Rectal smooth muscle tissue (tissue), 1 donor: Measurements from ENCODE around the gene CSTPP1.
"Not testable (repeated sequence)": the region's sequence is repeated elsewhere in the genome, so short reads cannot be mapped to it uniquely, and the experiment has no call there.

Experiments
- H3K27ac ChIP-seq: one replicate; pipeline ENCODE4 v1.7.0; 2013; ENCODE audit warnings: low read depth, low read length, inconsistent platforms
- H3K27me3 ChIP-seq: one replicate; pipeline ENCODE4 v1.7.0; 2013; ENCODE audit warnings: low read length; ENCODE audit not compliant: control insufficient read depth, insufficient read depth
- H3K36me3 ChIP-seq: one replicate; pipeline ENCODE4 v1.7.0; 2013; ENCODE audit warnings: low read length; ENCODE audit not compliant: control insufficient read depth, insufficient read depth
- H3K4me1 ChIP-seq: one replicate; pipeline ENCODE4 v1.7.0; 2013; ENCODE audit warnings: low read length; ENCODE audit not compliant: control insufficient read depth, insufficient read depth
- H3K4me3 ChIP-seq: one replicate; pipeline ENCODE4 v1.7.0; 2013; ENCODE audit warnings: low read length
- H3K9ac ChIP-seq: one replicate; pipeline ENCODE4 v1.7.0; 2013; ENCODE audit warnings: low read length

The CSTPP1 gene

GRCh38 chr11:46984548-46984947 is 48.0 kb downstream of the CSTPP1 start:
- Histone ChIP-seq H3K27me3 (no peaks in the 10 kb centered on the region), H3K9ac (no peak overlapping the region), H3K4me1 (no peaks in the 10 kb centered on the region), H3K27ac (no peak overlapping the region), H3K36me3 (no peaks in the 10 kb centered on the region), H3K4me3 (no peak overlapping the region)

- Histone ChIP-seq H3K9ac (no peak overlapping the region), H3K27me3 (no peaks in the 10 kb centered on the region), H3K4me3 (no peak overlapping the region), H3K36me3 (no peaks in the 10 kb centered on the region), H3K27ac (no peak overlapping the region), H3K4me1 (no peaks in the 10 kb centered on the region)
Observed at GRCh38 chr11:46984987-46985386, 48.4 kb downstream of the CSTPP1 start.

GRCh38 chr11:46987183-46987582 is 50.6 kb downstream of the CSTPP1 start:
- H3K4me1 ChIP-seq: no peaks in the 10 kb centered on the region
- no peaks in the 10 kb centered on the region for H3K27me3 ChIP-seq
- H3K27ac ChIP-seq: no peak overlapping the region
- no peak overlapping the region for H3K9ac ChIP-seq
- no peak overlapping the region for H3K4me3 ChIP-seq
- no peaks in the 10 kb centered on the region for H3K36me3 ChIP-seq

- not testable (repeated sequence) for H3K36me3 ChIP-seq, H3K9ac ChIP-seq, H3K27ac ChIP-seq, H3K4me3 ChIP-seq, H3K4me1 ChIP-seq, H3K27me3 ChIP-seq
Observed at GRCh38 chr11:46989810-46990487, 53.4 kb downstream of the CSTPP1 start.

- H3K36me3 ChIP-seq: no peaks in the 10 kb centered on the region
- H3K9ac ChIP-seq: no peak overlapping the region
- H3K27ac ChIP-seq: no peak overlapping the region
- no peaks in the 10 kb centered on the region for H3K27me3 ChIP-seq
- H3K4me3 ChIP-seq: no peak overlapping the region
- no peaks in the 10 kb centered on the region for H3K4me1 ChIP-seq
Observed at GRCh38 chr11:46991391-46991790, 54.8 kb downstream of the CSTPP1 start.

GRCh38 chr11:46992386-46992785 is 55.8 kb downstream of the CSTPP1 start:
- not testable (repeated sequence) for H3K27ac ChIP-seq, H3K27me3 ChIP-seq, H3K36me3 ChIP-seq, H3K4me3 ChIP-seq, H3K4me1 ChIP-seq, H3K9ac ChIP-seq

GRCh38 chr11:46997796-46998195 is 61.2 kb downstream of the CSTPP1 start:
- H3K4me1 ChIP-seq, H3K4me3 ChIP-seq, H3K36me3 ChIP-seq, H3K27me3 ChIP-seq, H3K9ac ChIP-seq, H3K27ac ChIP-seq: not testable (repeated sequence)

- no peak overlapping the region for H3K4me3 ChIP-seq
- H3K27ac ChIP-seq: no peak overlapping the region
- H3K27me3 ChIP-seq: no peaks in the 10 kb centered on the region
- no peak overlapping the region for H3K9ac ChIP-seq
- H3K4me1 ChIP-seq: peaks cover 22% of the 10 kb centered on the region
- H3K36me3 ChIP-seq: no peaks in the 10 kb centered on the region
Observed at GRCh38 chr11:46999217-46999616, 62.7 kb downstream of the CSTPP1 start.

GRCh38 chr11:47000033-47000432 is 63.5 kb downstream of the CSTPP1 start:
- Histone ChIP-seq H3K4me1 (peaks cover 30% of the 10 kb centered on the region), H3K36me3 (no peaks in the 10 kb centered on the region), H3K27me3 (no peaks in the 10 kb centered on the region), H3K9ac (no peak overlapping the region), H3K27ac (no peak overlapping the region), H3K4me3 (no peak overlapping the region)

GRCh38 chr11:47001781-47002181 is 65.2 kb downstream of the CSTPP1 start:
- H3K4me3 ChIP-seq: no peak overlapping the region
- H3K27me3 ChIP-seq: no peaks in the 10 kb centered on the region
- H3K4me1 ChIP-seq: peaks cover 34% of the 10 kb centered on the region
- H3K9ac ChIP-seq: no peak overlapping the region
- H3K27ac ChIP-seq: no peak overlapping the region
- no peaks in the 10 kb centered on the region for H3K36me3 ChIP-seq

GRCh38 chr11:47002390-47002789 is 65.8 kb downstream of the CSTPP1 start:
- no peaks in the 10 kb centered on the region for H3K36me3 ChIP-seq
- H3K27me3 ChIP-seq: no peaks in the 10 kb centered on the region
- H3K4me1 ChIP-seq: peaks cover 34% of the 10 kb centered on the region
- H3K9ac ChIP-seq: no peak overlapping the region
- no peak overlapping the region for H3K4me3 ChIP-seq
- peak overlapping the region; percentile 49 for H3K27ac ChIP-seq

- H3K9ac ChIP-seq: no peak overlapping the region
- H3K4me3 ChIP-seq: no peak overlapping the region
Observed at GRCh38 chr11:47003180-47003877, 66.8 kb downstream of the CSTPP1 start.

GRCh38 chr11:47004595-47005033 is 68.1 kb downstream of the CSTPP1 start:
- Histone ChIP-seq H3K36me3 (no peaks in the 10 kb centered on the region), H3K27ac (peak overlapping the region; percentile 83), H3K27me3 (no peaks in the 10 kb centered on the region), H3K9ac (no peak overlapping the region), H3K4me3 (no peak overlapping the region), H3K4me1 (peaks cover 34% of the 10 kb centered on the region)

More at GRCh38 chr11:47003180-47003877, 66.8 kb downstream of the CSTPP1 start:
- no peaks in the 10 kb centered on the region for H3K27me3 ChIP-seq
- H3K4me1 ChIP-seq: peaks cover 34% of the 10 kb centered on the region
- H3K36me3 ChIP-seq: no peaks in the 10 kb centered on the region
- peak overlapping the region; percentile 49 for H3K27ac ChIP-seq
